T-cell (primary cell): ENCODE data around the gene LRRC8A. TPM values are rescaled to one million over a fixed set of nuclear protein-coding genes. Genes with fewer than 3 reads are reported as not detected.
"Not testable (repeated sequence)": the region's sequence is repeated elsewhere in the genome, so short reads cannot be mapped to it uniquely, and the experiment has no call there.

Experiments
- ATAC-seq, 4 experiments: fragments of 200-7000 bp in 3 of 4; fragments of 150-1000 bp in 1 of 4; cut with Tn5 transposase; replicated peaks in 1 of 4; 1 replicate in 3 of 4; 2 replicates in 1 of 4; pipeline ENCODE4 v1.10.0; 2021; ENCODE audit warnings: moderate library complexity in 3 of 4, mild to moderate bottlenecking in 2 of 4, moderate number of reproducible peaks in 1 of 4
- CTCF ChIA-PET, 2 donors: fragments of 300-600 bp; sonication (Branson Sonifier 250); formaldehyde crosslinking; loops; one replicate each; lab custom pipeline; 2022; ENCODE audit warnings: antibody characterized with exemption in 2 of 2; lab: Charles Lee
- POLR2A ChIA-PET, 2 donors: fragments of 300-600 bp; sonication (Branson Sonifier 250); formaldehyde crosslinking; loops; one replicate each; lab custom pipeline; 2022; ENCODE audit warnings: antibody characterized with exemption in 2 of 2; lab: Charles Lee
- DNase-seq, 35 experiments: peaks; one replicate each; pipeline versions ENCODE4 v3.0.0 to v3.0.0-alpha.2; 2013 to 2023
- H3K27ac ChIP-seq: one replicate; pipeline ENCODE4 v1.5.1; 2013; ENCODE audit warnings: low read length
- H3K27me3 ChIP-seq, 2 experiments: replicated peaks in 1 of 2; 1 replicate in 1 of 2; 2 replicates in 1 of 2; pipeline versions ENCODE4 v1.6.1 to v1.7.0; 2013; ENCODE audit warnings: low read length in 1 of 2, mixed read lengths in 1 of 2; ENCODE audit not compliant: control insufficient read depth in 2 of 2, insufficient read depth in 2 of 2; ENCODE audit errors: extremely low read depth in 1 of 2
- H3K36me3 ChIP-seq, 2 donors: 1 replicate in 1 of 2; 2 replicates in 1 of 2; pipeline versions ENCODE4 v1.6.1 to v1.7.0; 2013; ENCODE audit warnings: low read length in 1 of 2; ENCODE audit not compliant: control insufficient read depth in 2 of 2, insufficient read depth in 1 of 2; ENCODE audit errors: extremely low read depth in 1 of 2
- H3K4me1 ChIP-seq, 2 experiments: 1 replicate in 1 of 2; 2 replicates in 1 of 2; pipeline versions ENCODE4 v1.6.1 to v1.7.0; 2013; ENCODE audit warnings: low read length in 2 of 2, mixed read lengths in 1 of 2; ENCODE audit not compliant: insufficient read depth in 2 of 2, control insufficient read depth in 1 of 2; ENCODE audit errors: extremely low read depth in 1 of 2
- H3K4me3 ChIP-seq, 2 donors: 1 replicate in 1 of 2; 2 replicates in 1 of 2; pipeline versions ENCODE4 v1.5.1 to v1.7.0; 2013; ENCODE audit warnings: mild to moderate bottlenecking in 2 of 2, low read length in 1 of 2, moderate library complexity in 1 of 2; ENCODE audit not compliant: control insufficient read depth in 1 of 2; ENCODE audit errors: extremely low read depth in 1 of 2
- H3K9me3 ChIP-seq: 2 replicates; pipeline ENCODE4 v1.7.0; 2013
- H3K27ac Mint-ChIP-seq, 2 donors: one replicate each; pipeline ENCODE4 v1.8.0; 2020 to 2021; ENCODE audit warnings: mild to moderate bottlenecking in 2 of 2, mixed read lengths in 2 of 2
- H3K27me3 Mint-ChIP-seq, 2 donors: one replicate each; pipeline ENCODE4 v1.8.0; 2021 to 2022; ENCODE audit warnings: mixed read lengths in 2 of 2
- H3K36me3 Mint-ChIP-seq: one replicate; pipeline ENCODE4 v1.8.0; 2021; ENCODE audit warnings: mixed read lengths
- H3K4me1 Mint-ChIP-seq, 3 donors: one replicate each; pipeline ENCODE4 v1.8.0; 2020 to 2022; ENCODE audit warnings: mixed read lengths in 3 of 3, mild to moderate bottlenecking in 1 of 3
- H3K4me3 Mint-ChIP-seq, 3 donors: one replicate each; pipeline ENCODE4 v1.8.0; 2020 to 2022; ENCODE audit warnings: mild to moderate bottlenecking in 3 of 3, mixed read lengths in 3 of 3, moderate library complexity in 3 of 3
- H3K9me3 Mint-ChIP-seq, 3 donors: one replicate each; pipeline ENCODE4 v1.8.0; 2020 to 2022; ENCODE audit warnings: mixed read lengths in 3 of 3
- WGBS: methylation state at CpG from one replicate; pipeline ENCODE4 v1.1.5; 2013; ENCODE audit warnings: missing lambda C conversion rate; ENCODE audit not compliant: insufficient coverage; 5-methylcytosine and 5-hydroxymethylcytosine counted together
- total RNA-seq, 35 experiments: library from RNA in 6 of 35; stranded (reverse) in 6 of 35; fragments of 120-200 nt in 1 of 35; gene quantifications; one replicate each; pipeline versions ENCODE4 v1.2.1 to v1.2.4 and lab custom pipeline; 2013 to 2026

The LRRC8A gene
- total RNA-seq, 5 donors from 2014 or later (not counting 1 experiment from before 2014, with no cell fraction given) = 30.7 to 34.3 (median 33.9) TPM

DNA sequence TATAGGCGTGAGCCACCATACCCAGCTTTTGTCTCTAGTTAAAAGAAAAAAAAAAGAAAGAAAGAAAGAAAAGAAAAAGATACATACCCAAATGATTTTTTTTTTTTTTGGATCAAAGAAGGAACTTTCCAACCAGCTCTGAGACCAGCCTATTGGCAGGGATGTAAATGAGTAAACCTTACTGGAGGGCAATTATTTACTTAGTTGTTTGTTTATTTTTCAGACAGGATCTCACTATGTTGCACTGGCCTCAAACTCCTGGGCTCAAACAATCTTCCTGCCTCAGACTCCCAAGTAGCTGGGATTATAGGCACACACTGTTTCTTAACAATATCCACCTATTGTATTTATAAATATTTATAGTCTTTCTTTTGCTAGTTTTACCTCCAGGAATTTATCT, 41.4 kb upstream of the LRRC8A start:
- Mint-ChIP-seq H3K27me3 (no peaks in the 10 kb centered on the region), H3K36me3 (peaks cover 22% of the 10 kb centered on the region), H3K4me3 (no peak overlapping the region), H3K27ac (no peak overlapping the region), H3K4me1 (no peaks in the 10 kb centered on the region), H3K9me3 (no peaks in the 10 kb centered on the region)
- no peak for ATAC-seq
- no peaks in the 10 kb centered on the region for H3K27me3 ChIP-seq
- ChIA-PET CTCF (no interaction called here), POLR2A (no interaction called here)
- no peak for DNase-seq
- whole genome bisulfite sequencing = no CpG with 5 or more reads among the region's 1 CpG
- no peaks in the 10 kb centered on the region for H3K4me1 ChIP-seq
- H3K4me3 ChIP-seq = no peak overlapping the region
- no peaks in the 10 kb centered on the region for H3K9me3 ChIP-seq
- no peak overlapping the region for H3K27ac ChIP-seq
- peaks cover 2 to 24% of the 10 kb centered on the region in 2 donors for H3K36me3 ChIP-seq

DNA sequence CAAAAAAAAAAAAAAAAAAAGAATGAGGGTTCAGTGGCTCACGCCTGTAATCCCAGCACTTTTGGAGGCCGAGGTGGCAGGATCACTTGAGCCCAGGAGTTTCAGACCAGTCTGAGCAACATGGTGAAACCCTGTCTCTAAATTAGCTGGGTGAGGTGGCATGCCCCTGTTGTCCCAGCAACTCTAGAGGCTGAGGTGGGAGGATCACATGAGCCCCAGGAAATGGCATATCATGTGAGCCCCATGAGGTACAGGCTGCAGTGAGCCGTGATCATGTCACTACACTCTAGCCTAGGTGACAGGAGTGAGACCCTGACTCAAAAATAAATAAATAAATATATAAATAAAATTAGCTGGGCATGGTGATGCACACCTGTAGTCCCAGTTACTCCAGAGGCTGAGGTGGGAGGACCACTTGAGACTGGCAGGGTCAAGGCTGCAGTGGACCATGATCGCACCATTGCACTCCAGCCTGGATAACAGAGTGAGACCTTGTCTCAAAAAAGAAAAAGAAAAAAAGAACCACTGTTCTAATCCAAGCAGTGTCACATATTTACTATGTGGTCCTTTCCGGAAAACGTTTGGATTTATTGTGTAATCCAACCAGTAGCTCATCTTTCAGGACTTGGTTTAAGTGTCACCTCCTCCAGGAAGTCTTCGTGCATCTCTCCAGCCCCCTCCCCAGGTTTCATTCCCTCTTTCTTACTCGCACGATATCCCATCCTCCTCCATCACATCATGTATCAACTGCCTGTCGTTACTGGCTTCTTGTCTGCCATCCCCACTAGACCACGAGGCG, 40.0 kb upstream of the LRRC8A start:
- Histone ChIP-seq H3K9me3 (no peaks in the 10 kb centered on the region), H3K4me3 (no peak overlapping the region), H3K4me1 (no peaks in the 10 kb centered on the region), H3K27ac (no peak overlapping the region), H3K27me3 (no peaks in the 10 kb centered on the region), H3K36me3 (peaks cover 2 to 22% of the 10 kb centered on the region in 2 donors)
- no peak overlapping the region for H3K4me3 Mint-ChIP-seq
- no peaks in the 10 kb centered on the region for H3K27me3 Mint-ChIP-seq
- POLR2A ChIA-PET = no interaction called here
- DNase-seq (no peak), ATAC-seq (no peak)
- CTCF ChIA-PET = no interaction called here
- H3K4me1 Mint-ChIP-seq = no peaks in the 10 kb centered on the region
- 97% methylated on average over 10 of the region's 12 CpGs for WGBS
- no peaks in the 10 kb centered on the region for H3K9me3 Mint-ChIP-seq
- H3K36me3 Mint-ChIP-seq = peaks cover 22% of the 10 kb centered on the region
- no peak overlapping the region for H3K27ac Mint-ChIP-seq

DNA sequence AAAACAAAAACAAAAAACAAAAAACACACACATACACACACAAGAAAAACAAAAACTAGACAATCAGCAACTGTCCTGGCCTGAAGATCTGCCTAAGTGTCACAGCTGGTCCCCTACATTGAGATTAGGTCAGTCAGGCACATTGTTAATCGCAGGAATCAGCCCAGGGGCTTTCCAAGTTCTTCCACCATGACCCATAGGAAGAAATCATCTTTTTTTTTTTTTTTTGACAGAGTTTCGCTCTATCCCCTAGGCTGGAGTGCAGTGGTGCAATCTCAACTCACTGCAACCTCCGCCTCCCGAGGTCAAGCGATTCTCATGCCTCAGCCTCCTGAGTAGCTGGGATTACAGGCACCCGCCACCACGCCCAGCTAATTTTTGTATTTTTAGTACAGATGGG, 38.8 kb upstream of the LRRC8A start:
- H3K4me3 Mint-ChIP-seq, H3K4me3 ChIP-seq, CTCF ChIA-PET, H3K27ac Mint-ChIP-seq, H3K9me3 ChIP-seq, H3K4me1 ChIP-seq, DNase-seq, H3K4me1 Mint-ChIP-seq, H3K27me3 ChIP-seq, H3K27me3 Mint-ChIP-seq, ATAC-seq, H3K9me3 Mint-ChIP-seq, H3K27ac ChIP-seq: not testable (repeated sequence)
- peaks cover 23% of the 10 kb centered on the region for H3K36me3 Mint-ChIP-seq
- H3K36me3 ChIP-seq = peaks cover 0 to 13% of the 10 kb centered on the region in 2 donors
- POLR2A ChIA-PET = interaction anchor here in 1 of 2 donors (0.7 kb wide), 1 partner anchor 64 kb away, joined by 3 read pairs; no protein-coding TSS in a partner anchor
- WGBS = 83% methylated on average over 1 of the region's 7 CpGs

- Mint-ChIP-seq H3K9me3 (peaks cover 0 to 4% (median 3%) of the 10 kb centered on the region in 3 donors), H3K27me3 (no peaks in the 10 kb centered on the region), H3K4me3 (no peak overlapping the region), H3K27ac (no peak overlapping the region), H3K36me3 (peaks cover 25% of the 10 kb centered on the region), H3K4me1 (no peaks in the 10 kb centered on the region)
- DNase-seq (no peak), ATAC-seq (no peak)
- H3K36me3 ChIP-seq = peaks cover 0 to 13% of the 10 kb centered on the region in 2 donors
- H3K4me3 ChIP-seq = no peak overlapping the region
- no peaks in the 10 kb centered on the region for H3K27me3 ChIP-seq
- ChIA-PET POLR2A (interaction anchor here in 1 of 2 donors (0.6 kb wide), 1 partner anchor 81 kb away, joined by 3 read pairs; no protein-coding TSS in a partner anchor), CTCF (no interaction called here)
- no peak overlapping the region for H3K27ac ChIP-seq
- H3K4me1 ChIP-seq = no peaks in the 10 kb centered on the region
- H3K9me3 ChIP-seq = no peaks in the 10 kb centered on the region
- 91% methylated on average over 11 of the region's 13 CpGs for WGBS
Observed at GRCh38 chr9:128845186-128845931, 36.6 kb upstream of the LRRC8A start.

DNA sequence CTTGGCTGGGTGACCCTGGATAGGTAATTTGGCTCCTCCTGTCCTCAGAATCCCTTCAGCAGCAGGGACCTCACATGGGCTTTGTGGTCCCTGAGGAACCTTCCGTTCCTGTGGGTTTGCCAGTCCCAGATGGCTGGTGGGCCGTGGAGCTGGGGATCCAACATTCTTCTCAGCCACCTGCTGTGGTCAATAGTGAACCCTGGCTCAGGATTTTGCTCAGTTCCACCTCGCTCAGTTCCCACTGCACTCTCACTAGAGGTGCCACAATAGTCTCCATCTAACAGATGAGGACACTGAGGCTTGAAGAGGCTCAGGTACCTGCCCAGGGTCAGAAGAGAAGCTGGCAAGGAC, 35.3 kb upstream of the LRRC8A start:
- ChIA-PET POLR2A (no interaction called here), CTCF (no interaction called here)
- WGBS = 91% methylated on average over 3 of the region's 3 CpGs
- peaks cover 5 to 17% (median 12%) of the 10 kb centered on the region in 3 donors for H3K9me3 Mint-ChIP-seq
- H3K4me3 ChIP-seq = no peak overlapping the region
- H3K27me3 Mint-ChIP-seq = no peaks in the 10 kb centered on the region
- ATAC-seq = no peak
- no peak for DNase-seq
- no peak overlapping the region for H3K27ac Mint-ChIP-seq
- no peak overlapping the region for H3K4me3 Mint-ChIP-seq
- H3K27me3 ChIP-seq = no peaks in the 10 kb centered on the region
- no peak overlapping the region for H3K27ac ChIP-seq
- H3K9me3 ChIP-seq = peaks cover 2% of the 10 kb centered on the region
- H3K4me1 Mint-ChIP-seq = no peaks in the 10 kb centered on the region
- H3K36me3 ChIP-seq = peaks cover under 1 to 12% of the 10 kb centered on the region in 2 donors
- no peaks in the 10 kb centered on the region for H3K4me1 ChIP-seq
- peaks cover 34% of the 10 kb centered on the region for H3K36me3 Mint-ChIP-seq

DNA sequence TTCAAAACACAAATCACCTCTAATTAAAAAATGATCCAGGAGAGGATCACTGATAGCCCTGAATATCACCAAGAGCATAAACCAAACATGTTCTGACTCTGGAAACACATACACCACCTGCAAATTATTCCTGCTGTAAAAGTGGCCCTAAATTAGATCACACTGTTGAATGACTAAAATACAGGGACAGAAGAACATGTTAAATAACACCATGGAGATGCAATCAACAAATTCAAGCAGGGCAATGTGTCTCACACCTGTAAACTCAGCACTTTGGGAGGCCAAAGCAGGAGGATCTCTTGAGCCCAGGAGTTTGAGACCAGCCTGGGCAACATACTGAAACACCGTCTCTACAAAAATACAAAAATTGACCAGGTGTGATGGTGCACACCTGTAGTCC, 34.1 kb upstream of the LRRC8A start:
- Histone ChIP-seq H3K27ac (no peak overlapping the region), H3K4me1 (no peaks in the 10 kb centered on the region), H3K36me3 (peaks cover 1 to 3% of the 10 kb centered on the region in 2 donors), H3K27me3 (no peaks in the 10 kb centered on the region), H3K9me3 (peaks cover 2% of the 10 kb centered on the region), H3K4me3 (no peak overlapping the region)
- no peak for ATAC-seq
- Mint-ChIP-seq H3K4me3 (no peak overlapping the region), H3K36me3 (peaks cover 29% of the 10 kb centered on the region), H3K4me1 (no peaks in the 10 kb centered on the region), H3K27ac (no peak overlapping the region), H3K9me3 (peaks cover 5 to 17% (median 12%) of the 10 kb centered on the region in 3 donors), H3K27me3 (no peaks in the 10 kb centered on the region)
- CTCF ChIA-PET = interaction anchor here in 1 of 2 donors (0.5 kb wide), 1 partner anchor 337 kb away, joined by 7 read pairs; no protein-coding TSS in a partner anchor
- POLR2A ChIA-PET = no interaction called here
- no peak for DNase-seq
- WGBS = 100% methylated on average over 1 of the region's 1 CpG
